PC-3 (cell line): ENCODE data around the gene ZAR1.

Experiments
- CTCF ChIP-seq: fragments of 300-600 bp; sonication (generic); conservative IDR thresholded peaks from 2 replicates; pipeline ENCODE4 v1.5.1; 2017; ENCODE audit warnings: antibody characterized with exemption, low read depth, mild to moderate bottlenecking, low read length
- EZH2 ChIP-seq: fragments of 300-600 bp; sonication (generic); IDR thresholded peaks from one replicate; pipeline ENCODE4 v1.6.1; 2017; ENCODE audit warnings: antibody characterized with exemption, mild to moderate bottlenecking, low read length; ENCODE audit not compliant: unreplicated experiment
- EZH2phosphoT487 ChIP-seq: fragments of 300-600 bp; sonication (generic); IDR thresholded peaks from 2 replicates; pipeline ENCODE4 v1.6.1; 2018; ENCODE audit warnings: mild to moderate bottlenecking, antibody characterized with exemption, low read length, borderline replicate concordance

DNA sequence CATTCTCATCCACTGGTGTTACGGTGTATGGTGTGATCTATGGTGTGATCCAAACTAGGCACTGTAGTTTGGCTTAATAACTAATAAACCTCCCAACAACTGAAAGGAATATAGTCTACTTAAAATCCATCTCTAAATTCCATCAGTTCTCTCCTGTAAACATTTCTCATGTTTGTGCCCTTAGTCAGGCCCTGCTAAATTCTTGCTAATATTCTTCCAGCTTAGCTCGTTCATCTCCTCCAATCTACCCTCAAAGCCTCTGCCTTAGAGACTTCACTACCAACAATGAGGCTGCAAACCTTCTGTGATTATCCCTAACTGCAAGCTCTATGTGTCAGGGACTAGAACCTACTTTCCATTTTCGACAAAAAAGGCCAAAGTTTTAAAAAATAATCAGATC, 28.1 kb downstream of the ZAR1 start:
- TF ChIP-seq CTCF (no peak), EZH2 (no peak), EZH2phosphoT487 (no peak)
